Sciatic nerve (tissue), 2 donors: Measurements from ENCODE around the gene HERPUD1. TPM values are rescaled to one million over a fixed set of nuclear protein-coding genes. Genes with fewer than 3 reads are reported as not detected.

Experiments
- ATAC-seq: fragments of 200-7000 bp; cut with Tn5 transposase; one replicate; pipeline ENCODE4 v1.9.1; 2020; ENCODE audit warnings: mild to moderate bottlenecking, moderate library complexity
- DNase-seq: peaks from one replicate; pipeline ENCODE4 v3.0.0-alpha.2; 2020; ENCODE audit warnings: low spot score
- intact Hi-C: fragments of 100-400 bp; cut with DNase I; formaldehyde crosslinking; loops from one replicate; pipeline ENCODE4 v1.14.2; 2022
- total RNA-seq: library from RNA; stranded (reverse); fragmentation: NEBNext Ultra II Directional; extraction: Animal tissue kit (Norgen Biotek cat#: 25700); gene quantifications from one replicate; pipeline ENCODE4 v1.2.1, GENCODE V29; 2021
- donor health status: DM: no; HTN: no; CAD: no.
- donor health status: DM: no; HTN: no; CAD: no.

HERPUD1 gene
- total RNA-seq, 1 donor from 2014 or later: 150 TPM

DNA sequence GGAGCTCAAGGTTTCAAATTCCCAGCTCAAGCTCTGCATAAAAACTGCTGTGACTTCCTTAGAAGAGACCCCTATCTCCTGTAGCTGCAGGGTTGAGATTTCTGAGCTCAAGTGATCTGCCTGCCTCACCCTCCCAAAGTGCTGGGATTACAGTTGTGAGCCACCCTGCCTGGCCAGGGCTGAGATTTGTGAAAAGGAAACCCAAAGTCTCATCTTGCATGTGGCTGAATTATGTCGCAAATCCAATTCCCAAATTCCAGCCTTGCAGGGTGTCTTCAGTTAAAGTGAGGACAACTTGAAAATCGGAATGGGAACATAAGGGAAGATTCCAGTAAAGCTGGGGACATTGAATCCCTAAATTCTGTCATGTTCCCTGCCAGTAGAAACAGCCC, 15.7 kb downstream of the HERPUD1 start:
- intact Hi-C loops: loop anchor here (10.0 kb wide), 1 partner anchor 83 kb away; the partner anchor contains the start of gene SLC12A3
- ATAC-seq: no peak
- no peak for DNase-seq

DNA sequence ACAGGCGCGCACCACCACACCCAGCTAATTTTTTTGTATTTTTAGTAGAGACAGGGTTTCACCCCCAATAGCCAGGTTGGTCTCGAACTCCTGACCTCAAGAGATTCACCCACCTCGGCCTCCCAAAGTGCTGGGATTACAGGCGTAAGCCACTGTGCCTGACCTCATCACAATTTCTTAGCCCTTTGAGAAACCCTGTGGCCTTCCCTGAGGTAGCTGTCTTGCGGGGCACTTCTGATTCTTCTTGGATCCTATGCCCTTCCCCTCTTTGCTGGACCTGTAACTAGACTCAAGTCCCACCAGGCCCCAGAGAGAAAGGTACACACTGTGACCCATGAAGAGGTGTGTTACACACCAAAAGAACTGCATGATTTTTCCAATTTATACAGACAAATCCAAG, 16.3 kb downstream of the HERPUD1 start:
- no peak for DNase-seq
- ATAC-seq: no peak
- intact Hi-C loops: loop anchor here (10.0 kb wide), 1 partner anchor 83 kb away; the partner anchor contains the start of gene SLC12A3

DNA sequence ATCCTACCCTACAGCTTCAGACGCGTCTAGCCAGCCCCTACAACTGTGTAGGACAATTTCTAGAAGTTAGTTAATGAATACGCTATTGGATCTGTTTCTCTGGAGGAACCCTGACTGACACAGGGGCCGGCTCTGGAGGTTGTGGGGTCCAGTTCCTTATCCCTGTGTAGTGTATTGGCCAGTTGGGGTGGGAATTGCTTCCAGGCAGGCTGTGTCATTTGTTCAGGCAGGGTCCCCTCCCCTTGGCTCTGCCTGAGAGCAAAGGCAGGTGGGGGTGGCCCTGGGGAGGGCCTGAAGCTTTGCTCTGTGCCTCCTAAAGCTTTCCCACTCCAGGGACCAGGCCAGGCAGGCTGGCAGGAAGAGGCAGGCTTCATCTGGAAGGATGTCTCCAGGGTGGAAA, 18.1 kb downstream of the HERPUD1 start:
- ATAC-seq (no peak), DNase-seq (no peak)
- intact Hi-C loops: no loop called here

DNA sequence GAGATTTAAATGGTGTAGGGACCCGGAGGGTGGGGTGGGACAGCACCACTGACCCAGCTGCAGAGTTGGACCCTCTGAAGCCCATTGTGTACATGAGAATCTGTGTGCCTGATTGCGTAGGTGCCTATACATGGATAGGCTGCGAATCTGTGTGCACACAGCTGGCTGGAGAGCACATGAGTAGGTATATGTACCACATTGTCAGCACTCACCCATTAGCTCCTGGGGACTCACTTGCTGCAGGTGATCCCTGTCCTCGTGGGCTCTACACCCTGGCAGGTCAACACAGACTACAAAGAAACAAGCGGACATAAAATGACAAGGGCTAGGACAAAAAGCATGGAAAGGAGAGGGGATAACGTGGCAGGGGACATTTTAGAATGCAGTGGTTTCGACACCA, 18.5 kb downstream of the HERPUD1 start:
- intact Hi-C loops: no loop called here
- no peak for DNase-seq
- ATAC-seq: no peak

DNA sequence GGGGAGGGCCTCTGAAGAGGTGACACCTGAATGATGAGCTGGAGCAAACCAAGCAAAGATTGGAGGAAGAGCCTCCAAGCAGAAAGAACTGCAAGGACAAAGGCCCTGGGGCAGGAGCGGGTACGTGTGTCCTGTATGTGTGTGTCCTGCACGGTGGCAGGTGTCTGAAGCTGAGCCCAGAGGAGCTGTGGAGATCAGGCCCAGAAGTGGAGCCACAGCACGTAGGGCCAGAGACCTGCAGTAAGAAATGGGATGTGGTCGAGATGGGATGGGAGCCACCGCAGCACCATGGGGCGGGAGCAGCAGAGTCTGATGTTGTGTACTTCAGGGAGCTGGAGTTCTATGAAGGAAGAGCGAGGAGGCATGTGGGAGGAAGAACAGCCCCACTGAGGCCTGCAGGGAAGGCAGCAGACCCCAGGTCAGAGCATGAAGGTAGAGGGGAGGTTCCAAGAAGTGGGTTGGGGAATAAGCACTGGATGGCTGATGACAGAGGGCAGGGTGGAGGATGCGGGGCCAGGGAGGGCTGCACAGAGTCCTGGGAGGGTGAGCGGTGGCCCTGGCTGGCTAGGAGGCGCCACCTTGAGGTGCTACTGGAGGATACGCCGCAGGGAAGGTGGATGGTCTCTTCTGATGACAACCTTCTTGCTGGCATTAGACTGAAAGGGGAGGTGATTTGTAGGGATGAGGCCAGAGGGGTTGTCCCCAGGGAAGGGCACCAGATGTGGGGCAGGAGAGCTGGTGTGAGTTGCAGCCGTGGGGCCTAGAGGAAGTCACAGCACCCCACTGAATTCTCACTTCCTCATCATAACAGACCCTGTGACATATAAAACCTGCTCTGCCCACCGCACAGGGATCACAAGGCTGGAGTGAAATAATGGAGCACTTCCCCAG, 19.2 kb downstream of the HERPUD1 start:
- DNase-seq: no peak
- ATAC-seq: peak; percentile 84
- intact Hi-C loops: no loop called here

DNA sequence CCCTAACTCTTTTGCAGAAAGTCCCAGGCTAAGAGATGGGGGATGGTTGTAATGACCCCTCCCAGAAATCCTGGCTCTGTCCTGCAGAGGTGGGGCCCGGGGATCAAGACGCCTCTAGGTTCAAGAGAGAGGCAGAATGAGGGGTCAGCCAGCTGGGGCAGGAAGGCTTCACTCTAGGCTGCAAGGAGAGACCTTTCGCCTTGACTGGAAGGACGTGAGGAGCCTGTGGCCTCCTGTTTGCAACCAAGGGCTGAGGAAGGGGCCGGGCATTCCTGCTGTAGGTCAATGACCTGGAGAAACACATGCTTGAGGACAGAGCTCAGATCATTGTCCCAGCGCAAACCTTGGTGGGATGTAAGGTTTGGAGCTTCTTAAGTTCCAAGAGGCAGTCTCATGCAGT, 21.1 kb downstream of the HERPUD1 start:
- no peak for ATAC-seq
- intact Hi-C loops: no loop called here
- no peak for DNase-seq

DNA sequence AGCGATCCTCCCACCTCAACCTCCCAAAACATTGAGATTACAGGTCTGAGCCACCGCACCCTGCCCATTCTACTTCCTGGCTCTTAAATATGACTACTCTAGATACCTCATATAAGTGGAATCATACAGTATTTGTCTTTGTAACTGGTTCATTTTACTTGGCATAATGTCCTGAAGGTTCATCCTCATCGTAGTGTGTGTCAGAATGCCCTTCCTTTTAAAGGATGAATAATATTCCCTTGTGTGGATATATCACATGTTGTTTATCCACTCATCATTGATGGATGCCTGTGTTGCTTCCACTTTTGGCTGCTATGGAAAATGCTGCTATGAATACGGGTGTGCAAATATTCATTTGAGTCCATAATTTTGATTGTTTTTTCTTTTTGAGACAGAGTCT, 24.1 kb downstream of the HERPUD1 start:
- DNase-seq: no peak
- intact Hi-C loops: no loop called here
- ATAC-seq: no peak

DNA sequence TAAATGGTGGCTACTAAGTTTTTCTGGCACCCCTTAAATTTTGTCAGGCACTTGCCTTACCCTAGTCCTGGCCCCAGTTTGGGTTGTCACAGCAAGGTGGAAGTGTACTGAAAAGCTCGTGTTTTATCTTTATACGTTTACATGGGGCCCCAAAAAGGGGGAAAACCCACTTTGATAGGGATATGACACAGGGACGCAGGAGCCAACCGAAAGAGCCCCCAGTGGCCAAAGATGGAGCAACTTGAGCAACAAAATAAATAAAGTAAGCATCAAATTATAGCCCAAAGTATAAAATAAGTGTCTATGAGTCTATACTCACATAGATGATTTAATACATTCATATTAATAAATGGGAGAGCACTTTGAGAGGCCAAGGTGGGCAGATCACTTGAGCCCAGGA, 24.8 kb downstream of the HERPUD1 start:
- DNase-seq: no peak
- intact Hi-C loops: no loop called here
- no peak for ATAC-seq

DNA sequence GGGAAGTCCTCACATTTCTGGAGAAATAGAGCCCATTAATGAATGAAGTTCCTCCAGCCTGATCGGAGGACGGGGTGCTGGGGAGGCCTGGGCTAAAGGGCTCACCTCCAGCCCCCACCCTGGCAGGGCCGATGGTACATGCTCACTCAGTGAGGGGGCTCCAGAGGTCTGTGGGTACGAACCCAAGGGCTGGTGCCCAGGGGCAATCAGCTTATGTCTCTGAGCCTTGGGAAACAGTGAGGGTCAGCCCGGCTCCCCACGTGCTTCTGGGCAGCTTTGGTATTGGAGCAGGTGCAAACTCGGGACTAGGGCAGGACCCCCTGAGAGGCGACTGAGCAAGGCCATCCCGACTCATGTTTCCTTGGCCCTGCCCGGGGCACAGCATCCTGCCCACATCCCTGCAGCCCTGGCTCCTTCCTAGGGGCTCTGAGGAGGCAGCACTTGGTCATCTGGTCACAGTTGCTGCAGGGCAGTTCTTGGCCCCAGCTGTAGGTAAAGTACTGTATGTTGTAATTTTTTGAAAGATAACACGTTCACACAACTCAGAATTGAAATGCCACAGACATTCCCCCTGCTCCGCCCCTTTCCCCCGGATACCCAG, 28.8 kb downstream of the HERPUD1 start:
- ATAC-seq: no peak
- no peak for DNase-seq
- intact Hi-C loops: no loop called here

DNA sequence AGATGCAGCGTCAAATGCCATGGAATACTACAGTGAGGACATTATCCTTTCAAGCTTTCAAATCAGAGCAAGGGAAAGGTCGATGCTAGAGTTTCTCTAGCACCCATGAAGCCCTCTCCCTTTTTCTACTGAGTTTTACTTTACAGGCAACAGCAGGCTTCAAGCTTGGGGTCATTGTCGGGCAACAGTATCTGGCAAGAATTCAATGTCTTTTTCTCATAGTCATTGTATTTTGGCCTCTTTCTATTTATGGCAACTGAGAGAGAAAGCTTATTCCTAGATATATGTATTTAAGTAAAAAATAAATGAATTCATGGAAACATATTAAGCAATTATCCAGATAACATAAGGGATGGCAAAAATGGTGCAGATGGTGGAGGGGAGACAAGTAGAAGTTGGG, 29.4 kb downstream of the HERPUD1 start:
- intact Hi-C loops: no loop called here

DNA sequence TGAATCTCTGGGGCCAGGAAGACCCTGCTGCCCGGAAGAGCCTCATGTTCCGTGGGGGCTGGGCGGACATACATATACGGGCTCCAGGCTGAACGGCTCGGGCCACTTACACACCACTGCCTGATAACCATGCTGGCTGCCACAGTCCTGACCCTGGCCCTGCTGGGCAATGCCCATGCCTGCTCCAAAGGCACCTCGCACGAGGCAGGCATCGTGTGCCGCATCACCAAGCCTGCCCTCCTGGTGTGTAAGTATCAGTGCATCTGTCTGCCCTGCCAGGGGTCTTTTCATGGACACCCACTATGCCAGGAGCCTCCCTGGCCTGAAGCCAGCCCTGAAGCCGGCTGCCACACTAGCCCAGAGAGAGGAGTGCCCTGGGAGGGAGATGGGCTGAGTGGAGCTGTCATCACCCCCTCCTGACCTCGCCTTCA, 29.9 kb downstream of the HERPUD1 start, which contains the start of gene CETP:
Gene CETP, plus strand, starts transcription at position 100 of the 431 bp plus-strand sequence. Its CDS starts 30 bp downstream, at position 130.
- DNase-seq: no peak
- intact Hi-C loops: no loop called here
- ATAC-seq: no peak

More for the DNA sequence above, 29.4 kb downstream of the HERPUD1 start:
- ATAC-seq (no peak), DNase-seq (no peak)

DNA sequence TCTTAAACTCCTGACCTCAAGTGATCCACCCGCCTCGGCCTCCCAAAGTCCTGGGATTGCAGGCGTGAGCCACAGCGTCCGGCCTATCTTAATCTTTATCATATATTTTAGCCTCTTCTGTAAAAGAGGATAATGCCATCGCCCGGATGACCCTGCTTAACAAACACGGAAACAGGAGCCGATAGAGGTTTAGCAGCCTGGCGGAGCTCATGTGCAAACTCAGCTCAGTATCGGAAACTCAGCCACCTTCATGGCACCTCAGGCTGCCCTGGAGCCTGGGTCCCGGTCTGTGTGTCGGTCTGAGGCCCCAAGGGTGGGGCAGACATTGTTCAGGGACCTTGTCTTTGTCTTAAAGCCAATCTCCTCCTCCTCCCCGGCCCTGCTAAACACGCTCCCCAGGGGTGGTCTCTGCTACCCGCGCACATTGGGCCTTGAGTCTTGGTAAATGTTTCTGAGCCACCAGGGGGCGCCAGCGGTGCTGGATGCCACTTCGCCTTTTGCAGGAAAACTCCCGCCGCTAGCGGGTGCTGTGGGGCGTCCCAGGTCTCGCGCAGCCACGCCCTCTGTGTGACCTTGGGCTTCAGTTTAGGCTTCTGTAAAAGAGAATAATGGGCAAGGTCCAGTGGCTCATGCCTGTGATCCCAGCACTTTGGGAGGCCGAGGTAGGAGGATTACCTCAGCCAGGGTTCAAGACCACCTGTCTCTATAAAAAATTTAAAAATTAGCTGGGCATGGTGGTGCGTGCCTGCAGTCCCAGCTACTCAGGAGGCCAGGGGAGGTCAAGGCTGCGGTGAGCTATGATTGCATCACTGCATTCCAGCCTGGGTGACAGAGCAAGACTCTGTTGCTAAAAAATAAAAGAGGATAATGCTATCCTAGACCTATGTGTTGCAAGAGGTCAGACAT, 32.6 kb downstream of the HERPUD1 start:
- DNase-seq (peak; percentile 90), ATAC-seq (peak; percentile 79)
- intact Hi-C loops: no loop called here

DNA sequence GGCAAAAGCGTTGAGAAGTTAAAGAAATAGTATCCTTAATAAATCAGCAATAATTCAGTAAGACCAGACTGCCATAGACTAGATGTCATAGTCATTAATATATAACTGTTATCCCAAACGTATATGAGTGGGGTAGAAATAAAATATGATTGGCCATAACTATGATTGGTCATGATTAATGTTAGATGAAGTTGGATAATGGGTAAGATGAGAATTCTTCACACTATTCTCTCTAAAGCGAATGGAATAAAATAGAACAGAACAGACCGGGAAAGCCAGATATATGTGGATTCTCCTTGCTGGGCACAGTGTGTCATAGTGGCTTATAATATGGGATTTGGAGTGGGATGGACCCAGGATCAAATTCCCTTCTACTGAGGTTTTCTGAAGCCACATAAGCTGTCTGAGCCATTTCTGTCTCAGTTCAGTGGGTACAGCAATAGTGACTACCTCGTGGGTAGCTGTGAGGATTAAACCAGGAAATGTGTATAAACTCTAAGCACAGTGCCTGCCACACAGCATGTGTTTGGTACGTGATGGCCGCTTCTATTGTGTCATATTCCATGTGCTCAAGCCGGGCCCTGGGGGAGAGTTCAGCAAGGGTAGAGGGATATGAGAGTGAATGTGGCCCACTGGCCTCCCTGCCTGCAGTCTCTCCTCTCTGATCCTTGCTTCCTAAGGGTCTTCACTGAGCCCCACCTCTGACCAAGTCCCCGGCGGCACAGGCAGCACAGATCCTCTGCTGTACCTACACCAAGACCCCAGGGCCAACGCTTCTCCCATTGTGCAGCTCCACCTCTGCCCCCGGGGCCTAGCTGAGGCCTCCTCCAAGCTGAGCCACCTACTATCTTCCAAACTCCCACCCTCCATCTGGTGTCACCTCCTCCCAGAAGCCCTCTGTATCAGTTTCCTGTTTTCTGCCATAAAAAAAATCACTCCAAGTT, 33.5 kb downstream of the HERPUD1 start:
- intact Hi-C loops: no loop called here
- DNase-seq: no peak
- ATAC-seq: peak; percentile 16

DNA sequence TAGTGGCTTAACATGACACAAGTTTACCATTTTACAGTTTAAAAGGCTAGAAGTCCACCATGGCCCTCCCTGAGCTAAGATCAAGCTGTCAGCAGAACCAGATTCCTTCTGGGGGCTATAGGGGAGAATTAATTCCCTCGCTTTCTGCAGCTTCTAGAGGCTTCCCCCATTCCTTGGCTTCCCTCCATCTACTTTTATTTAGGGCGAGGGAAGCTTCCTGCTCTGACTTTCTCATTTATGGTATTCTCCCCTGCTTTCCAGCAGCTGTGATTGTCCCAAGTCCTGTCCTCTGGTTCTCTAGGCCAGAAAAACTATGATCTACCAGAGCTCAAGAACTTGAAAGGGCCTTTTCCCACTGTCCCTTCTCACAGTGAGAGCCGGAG, 34.1 kb downstream of the HERPUD1 start:
- ATAC-seq: no peak

DNA sequence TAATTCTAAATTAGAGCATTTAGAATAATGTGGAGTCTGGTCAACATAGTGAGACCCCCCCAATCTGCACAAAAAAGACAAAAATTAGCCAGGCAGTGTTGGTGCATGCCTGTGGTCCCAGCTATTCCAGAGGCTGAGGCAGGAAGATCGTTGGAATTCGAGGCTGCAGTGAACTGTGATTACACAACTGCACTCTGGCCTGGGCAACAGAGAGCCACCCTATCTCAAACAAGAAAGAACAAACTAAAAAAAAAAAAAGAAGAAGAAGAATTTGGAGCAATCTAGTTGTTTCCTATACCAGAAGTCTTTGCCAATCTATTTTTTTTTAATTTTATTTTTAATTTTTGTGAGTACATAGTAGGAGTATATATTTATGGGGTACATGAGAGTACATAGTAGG, 35.8 kb downstream of the HERPUD1 start:
- intact Hi-C loops: no loop called here
- ATAC-seq (peak; percentile 34), DNase-seq (no peak)

More for the DNA sequence above, 34.1 kb downstream of the HERPUD1 start:
- intact Hi-C loops: no loop called here
- DNase-seq: no peak

DNA sequence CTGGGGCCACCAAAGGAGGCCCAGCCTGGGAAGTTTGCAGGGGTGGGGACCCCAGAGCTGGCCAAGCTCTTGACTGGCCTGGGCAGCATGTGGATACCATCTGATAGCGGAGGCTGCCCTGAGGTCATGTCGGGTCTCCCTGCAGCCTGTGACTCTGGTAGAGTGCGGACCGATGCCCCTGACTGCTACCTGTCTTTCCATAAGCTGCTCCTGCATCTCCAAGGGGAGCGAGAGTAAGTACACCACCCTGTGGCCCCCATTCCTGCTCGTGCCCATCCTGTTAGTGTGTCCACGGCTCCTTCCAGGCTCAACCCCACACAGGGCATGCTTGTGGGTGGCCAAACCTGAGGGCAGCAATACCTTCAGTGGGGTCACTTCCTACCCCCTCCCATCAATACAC, 37.8 kb downstream of the HERPUD1 start:
- DNase-seq: no peak
- intact Hi-C loops: no loop called here
- no peak for ATAC-seq

DNA sequence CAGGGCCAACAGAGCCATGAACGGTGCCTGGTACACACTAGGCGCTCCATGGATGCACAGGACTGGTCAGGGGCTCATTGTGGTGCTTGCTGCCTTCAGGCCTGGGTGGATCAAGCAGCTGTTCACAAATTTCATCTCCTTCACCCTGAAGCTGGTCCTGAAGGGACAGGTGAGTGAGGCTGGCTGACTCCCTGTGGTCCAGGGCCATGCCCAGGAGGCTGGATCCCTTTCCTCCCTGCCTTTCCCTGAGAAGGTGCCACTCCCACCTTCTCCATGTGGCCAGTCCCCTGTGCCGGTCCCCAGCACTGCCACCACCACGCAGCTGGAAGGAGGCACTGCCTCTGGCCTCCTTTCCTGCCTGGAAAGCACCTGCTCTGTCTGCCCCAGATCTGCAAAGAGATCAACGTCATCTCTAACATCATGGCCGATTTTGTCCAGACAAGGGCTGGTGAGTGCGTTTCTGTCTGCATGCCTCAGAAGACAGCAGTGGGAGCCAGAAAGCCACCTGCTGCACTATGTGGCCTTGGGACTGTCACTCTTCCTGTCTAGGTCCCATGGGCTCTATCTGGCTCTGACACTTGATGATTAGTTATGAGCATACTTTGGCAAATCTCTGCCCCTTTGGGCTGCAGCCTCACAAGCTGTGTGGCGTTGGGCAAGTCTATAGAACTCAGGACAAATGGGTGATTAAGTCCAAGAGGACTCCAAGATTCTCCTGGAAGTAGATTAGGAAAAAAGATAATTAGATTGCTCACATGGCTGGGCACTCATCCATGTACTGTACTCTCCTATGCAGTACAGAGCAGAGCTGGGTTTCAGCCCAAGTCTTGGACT, 39.2 kb downstream of the HERPUD1 start:
- ATAC-seq (no peak), DNase-seq (no peak)
- intact Hi-C loops: no loop called here

DNA sequence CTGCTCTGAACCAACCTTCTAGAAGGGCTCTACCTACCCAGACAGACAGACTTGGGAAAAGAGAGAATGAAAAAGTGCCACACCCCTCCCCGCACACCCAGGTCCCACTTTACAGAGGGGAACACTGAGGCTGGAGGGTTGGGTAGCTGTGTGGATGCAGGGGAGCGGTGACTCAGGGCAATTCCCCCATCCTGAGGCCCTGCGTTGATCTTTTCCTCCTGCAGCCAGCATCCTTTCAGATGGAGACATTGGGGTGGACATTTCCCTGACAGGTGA, 39.8 kb downstream of the HERPUD1 start:
- intact Hi-C loops: no loop called here
- DNase-seq: no peak
- ATAC-seq: no peak
